ENCODE data around the gene MAP3K2.

DNA sequence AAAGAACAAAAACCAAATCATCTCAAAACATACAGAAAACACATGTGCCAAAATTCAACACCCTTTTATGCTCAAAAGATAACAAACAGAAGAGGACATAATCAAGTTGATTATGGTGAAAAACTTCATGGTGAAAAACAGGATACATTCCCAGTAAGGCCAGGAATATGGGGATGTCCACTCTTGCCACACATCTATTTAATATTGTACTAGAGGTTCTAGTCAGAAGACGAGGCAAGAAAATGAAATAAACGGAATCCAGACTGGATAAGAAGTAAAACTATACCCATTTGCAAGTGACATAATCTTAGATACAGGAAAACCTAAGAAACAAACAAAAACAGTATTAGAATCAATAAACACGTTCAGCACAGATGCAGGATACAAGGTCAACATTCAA lies 40.8 kb downstream of the MAP3K2 start:
- no peak for TF ChIP-seq MXI1 (IDR thresholded peaks at IDR 0.05; ENCODE audit: low read depth, low read length)
- TF ChIP-seq CTCF (IDR thresholded peaks at IDR 0.05 in 2 of 3, conservative IDR thresholded peaks at IDR 0.05 in 1 of 3; ENCODE audit: control insufficient read depth in 2 of 3, extremely low read depth in 1 of 3, insufficient read depth in 1 of 3, low read depth in 3 of 3, low read length in 3 of 3), result no peak
- TF ChIP-seq, protein P1, sequence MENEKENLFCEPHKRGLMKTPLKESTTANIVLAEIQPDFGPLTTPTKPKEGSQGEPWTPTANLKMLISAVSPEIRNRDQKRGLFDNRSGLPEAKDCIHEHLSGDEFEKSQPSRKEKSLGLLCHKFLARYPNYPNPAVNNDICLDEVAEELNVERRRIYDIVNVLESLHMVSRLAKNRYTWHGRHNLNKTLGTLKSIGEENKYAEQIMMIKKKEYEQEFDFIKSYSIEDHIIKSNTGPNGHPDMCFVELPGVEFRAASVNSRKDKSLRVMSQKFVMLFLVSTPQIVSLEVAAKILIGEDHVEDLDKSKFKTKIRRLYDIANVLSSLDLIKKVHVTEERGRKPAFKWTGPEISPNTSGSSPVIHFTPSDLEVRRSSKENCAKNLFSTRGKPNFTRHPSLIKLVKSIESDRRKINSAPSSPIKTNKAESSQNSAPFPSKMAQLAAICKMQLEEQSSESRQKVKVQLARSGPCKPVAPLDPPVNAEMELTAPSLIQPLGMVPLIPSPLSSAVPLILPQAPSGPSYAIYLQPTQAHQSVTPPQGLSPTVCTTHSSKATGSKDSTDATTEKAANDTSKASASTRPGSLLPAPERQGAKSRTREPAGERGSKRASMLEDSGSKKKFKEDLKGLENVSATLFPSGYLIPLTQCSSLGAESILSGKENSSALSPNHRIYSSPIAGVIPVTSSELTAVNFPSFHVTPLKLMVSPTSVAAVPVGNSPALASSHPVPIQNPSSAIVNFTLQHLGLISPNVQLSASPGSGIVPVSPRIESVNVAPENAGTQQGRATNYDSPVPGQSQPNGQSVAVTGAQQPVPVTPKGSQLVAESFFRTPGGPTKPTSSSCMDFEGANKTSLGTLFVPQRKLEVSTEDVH (IDR thresholded peaks at IDR 0.05; ENCODE audit: low read depth, partially characterized antibody), result no peak
- TF ChIP-seq BHLHE40 (IDR thresholded peaks at IDR 0.05; ENCODE audit: borderline replicate concordance in 1 of 2, low read depth in 2 of 2, low read length in 1 of 2), result no peak
- TF ChIP-seq, protein P2, sequence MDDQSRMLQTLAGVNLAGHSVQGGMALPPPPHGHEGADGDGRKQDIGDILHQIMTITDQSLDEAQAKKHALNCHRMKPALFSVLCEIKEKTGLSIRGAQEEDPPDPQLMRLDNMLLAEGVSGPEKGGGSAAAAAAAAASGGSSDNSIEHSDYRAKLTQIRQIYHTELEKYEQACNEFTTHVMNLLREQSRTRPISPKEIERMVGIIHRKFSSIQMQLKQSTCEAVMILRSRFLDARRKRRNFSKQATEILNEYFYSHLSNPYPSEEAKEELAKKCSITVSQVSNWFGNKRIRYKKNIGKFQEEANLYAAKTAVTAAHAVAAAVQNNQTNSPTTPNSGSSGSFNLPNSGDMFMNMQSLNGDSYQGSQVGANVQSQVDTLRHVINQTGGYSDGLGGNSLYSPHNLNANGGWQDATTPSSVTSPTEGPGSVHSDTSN (IDR thresholded peaks at IDR 0.05; ENCODE audit: insufficient replicate concordance, low read depth, low read length), result no peak
- TF ChIP-seq CEBPB (IDR thresholded peaks at IDR 0.05; ENCODE audit: borderline replicate concordance in 1 of 2, low read depth in 2 of 2, low read length in 2 of 2), result no peak
- no peak for TF ChIP-seq ZNF274 (IDR thresholded peaks at IDR 0.05; ENCODE audit: insufficient read depth, insufficient read length)
- no peak for TF ChIP-seq IRF3 (IDR thresholded peaks at IDR 0.05)
- no peak for TF ChIP-seq GABPA (IDR thresholded peaks at IDR 0.05; ENCODE audit: low read depth)
- TF ChIP-seq, protein P3, sequence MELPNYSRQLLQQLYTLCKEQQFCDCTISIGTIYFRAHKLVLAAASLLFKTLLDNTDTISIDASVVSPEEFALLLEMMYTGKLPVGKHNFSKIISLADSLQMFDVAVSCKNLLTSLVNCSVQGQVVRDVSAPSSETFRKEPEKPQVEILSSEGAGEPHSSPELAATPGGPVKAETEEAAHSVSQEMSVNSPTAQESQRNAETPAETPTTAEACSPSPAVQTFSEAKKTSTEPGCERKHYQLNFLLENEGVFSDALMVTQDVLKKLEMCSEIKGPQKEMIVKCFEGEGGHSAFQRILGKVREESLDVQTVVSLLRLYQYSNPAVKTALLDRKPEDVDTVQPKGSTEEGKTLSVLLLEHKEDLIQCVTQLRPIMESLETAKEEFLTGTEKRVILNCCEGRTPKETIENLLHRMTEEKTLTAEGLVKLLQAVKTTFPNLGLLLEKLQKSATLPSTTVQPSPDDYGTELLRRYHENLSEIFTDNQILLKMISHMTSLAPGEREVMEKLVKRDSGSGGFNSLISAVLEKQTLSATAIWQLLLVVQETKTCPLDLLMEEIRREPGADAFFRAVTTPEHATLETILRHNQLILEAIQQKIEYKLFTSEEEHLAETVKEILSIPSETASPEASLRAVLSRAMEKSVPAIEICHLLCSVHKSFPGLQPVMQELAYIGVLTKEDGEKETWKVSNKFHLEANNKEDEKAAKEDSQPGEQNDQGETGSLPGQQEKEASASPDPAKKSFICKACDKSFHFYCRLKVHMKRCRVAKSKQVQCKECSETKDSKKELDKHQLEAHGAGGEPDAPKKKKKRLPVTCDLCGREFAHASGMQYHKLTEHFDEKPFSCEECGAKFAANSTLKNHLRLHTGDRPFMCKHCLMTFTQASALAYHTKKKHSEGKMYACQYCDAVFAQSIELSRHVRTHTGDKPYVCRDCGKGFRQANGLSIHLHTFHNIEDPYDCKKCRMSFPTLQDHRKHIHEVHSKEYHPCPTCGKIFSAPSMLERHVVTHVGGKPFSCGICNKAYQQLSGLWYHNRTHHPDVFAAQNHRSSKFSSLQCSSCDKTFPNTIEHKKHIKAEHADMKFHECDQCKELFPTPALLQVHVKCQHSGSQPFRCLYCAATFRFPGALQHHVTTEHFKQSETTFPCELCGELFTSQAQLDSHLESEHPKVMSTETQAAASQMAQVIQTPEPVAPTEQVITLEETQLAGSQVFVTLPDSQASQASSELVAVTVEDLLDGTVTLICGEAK (IDR thresholded peaks at IDR 0.05; ENCODE audit: borderline replicate concordance), result no peak
- no peak for TF ChIP-seq SREBF1 (IDR thresholded peaks at IDR 0.05; ENCODE audit: low read length)
